ENCODE measurements around the gene NMRAL1.

The NMRAL1 gene
- total RNA-seq: 20.9 to 36.4 (median 27.1) reads per million in 3 donors

DNA sequence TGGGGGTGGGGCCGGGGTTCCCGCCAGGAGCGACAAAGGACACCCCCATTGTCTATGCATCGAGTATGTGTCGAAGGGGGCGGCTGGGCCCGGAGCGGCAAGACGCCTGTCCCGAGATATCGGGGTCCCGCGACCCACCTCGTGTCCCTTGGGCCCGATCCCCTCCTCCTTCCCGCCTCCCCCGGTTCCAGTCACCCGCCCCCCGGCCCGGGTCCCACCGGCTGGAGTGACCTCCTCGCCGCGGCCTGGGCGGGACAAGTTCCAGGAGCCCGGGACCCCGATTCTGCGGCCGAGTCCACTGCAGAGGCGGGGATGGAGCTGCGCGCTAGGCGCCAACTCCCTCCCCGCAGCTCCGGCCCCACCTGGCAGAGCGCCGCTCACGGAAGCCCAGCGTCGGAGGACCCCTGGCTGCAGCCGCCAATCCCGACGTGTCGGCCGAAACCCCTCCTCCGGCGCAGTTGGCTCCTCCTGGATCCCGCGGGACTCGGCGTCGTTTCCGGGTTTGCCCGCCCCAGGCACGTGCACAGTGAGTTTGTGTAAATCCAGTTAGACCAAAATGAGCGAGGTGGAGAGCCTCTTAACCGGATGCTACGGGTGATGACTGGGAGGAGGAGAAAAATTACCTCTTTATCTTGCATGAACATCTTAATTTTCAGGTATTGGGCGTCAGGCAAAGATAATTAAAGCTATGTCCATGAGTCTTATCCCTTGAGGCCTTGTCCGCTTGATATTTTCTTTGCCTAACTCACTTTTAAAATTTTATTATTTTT lies at the start of gene NMRAL1:
Gene NMRAL1, minus strand, starts transcription at position 434 of the 770 bp plus-strand sequence. CDS start 493 bp downstream, outside the sequence.
- Histone ChIP-seq H3K4me3 (ENCODE audit: insufficient read depth, low read depth, low read length, poor library complexity, severe bottlenecking) (peak within 1 kb of the TSS; percentile 72), H3K9me3 (ENCODE audit: control insufficient read depth, low read length) (no peaks in the 10 kb centered on the region), H3K27ac (ENCODE audit: insufficient read depth, low read length, poor library complexity, severe bottlenecking) (peak within 1 kb of the TSS; percentile 79), H3K27me3 (replicated peaks; ENCODE audit: control insufficient read depth, insufficient read depth, low read length, poor library complexity, severe bottlenecking) (no peaks in the 10 kb centered on the region), H3K4me1 (ENCODE audit: control insufficient read depth, insufficient read depth, low read length, poor library complexity, severe bottlenecking) (peaks cover 26% of the 10 kb centered on the region), H3K36me3 (ENCODE audit: control insufficient read depth, insufficient read depth, low read length) (peaks cover under 1% of the 10 kb centered on the region)
- DNase-seq: peak; percentile 79 to 90 (median 85)

GRCh38 chr16:4523686-4524085 lies 49.3 kb upstream of the NMRAL1 start:
- no peak for DNase-seq
- Histone ChIP-seq H3K36me3 (ENCODE audit: control insufficient read depth, insufficient read depth, low read length) (no peaks in the 10 kb centered on the region), H3K27ac (ENCODE audit: insufficient read depth, low read length, poor library complexity, severe bottlenecking) (no peak overlapping the region), H3K27me3 (replicated peaks; ENCODE audit: control insufficient read depth, insufficient read depth, low read length, poor library complexity, severe bottlenecking) (no peaks in the 10 kb centered on the region), H3K9me3 (ENCODE audit: control insufficient read depth, low read length) (no peaks in the 10 kb centered on the region), H3K4me1 (ENCODE audit: control insufficient read depth, insufficient read depth, low read length, poor library complexity, severe bottlenecking) (no peaks in the 10 kb centered on the region), H3K4me3 (ENCODE audit: insufficient read depth, low read depth, low read length, poor library complexity, severe bottlenecking) (no peak overlapping the region)

DNA sequence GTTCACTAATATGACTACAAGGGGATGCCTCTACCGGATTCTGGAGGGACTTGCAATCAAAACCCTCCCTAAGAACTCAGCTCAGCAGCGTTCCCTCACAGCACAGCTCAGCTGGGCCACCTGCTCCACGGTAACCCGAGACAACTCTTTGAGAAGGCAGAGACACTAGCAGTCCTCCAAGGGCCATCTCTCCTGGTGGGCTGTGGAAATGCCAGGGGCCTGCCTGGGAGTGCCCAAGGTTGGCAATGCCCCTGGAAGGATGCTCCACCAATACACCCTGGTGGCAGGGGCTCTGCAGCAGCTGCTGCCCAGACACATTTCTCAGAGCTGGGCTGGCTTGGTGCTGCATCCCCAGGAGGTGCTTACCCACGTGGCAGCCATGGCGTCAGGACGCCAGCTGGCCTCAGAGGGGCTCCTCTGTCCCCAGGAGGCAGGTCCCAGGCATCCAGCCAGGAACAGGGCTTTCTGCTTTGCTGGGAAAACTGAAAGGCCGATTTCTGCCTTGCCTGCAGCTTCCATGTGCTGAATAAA lies 47.7 kb upstream of the NMRAL1 start:
- Histone ChIP-seq H3K9me3 (ENCODE audit: control insufficient read depth, low read length) (no peaks in the 10 kb centered on the region), H3K4me3 (ENCODE audit: insufficient read depth, low read depth, low read length, poor library complexity, severe bottlenecking) (no peak overlapping the region), H3K4me1 (ENCODE audit: control insufficient read depth, insufficient read depth, low read length, poor library complexity, severe bottlenecking) (no peaks in the 10 kb centered on the region), H3K27me3 (replicated peaks; ENCODE audit: control insufficient read depth, insufficient read depth, low read length, poor library complexity, severe bottlenecking) (no peaks in the 10 kb centered on the region), H3K27ac (ENCODE audit: insufficient read depth, low read length, poor library complexity, severe bottlenecking) (no peak overlapping the region), H3K36me3 (ENCODE audit: control insufficient read depth, insufficient read depth, low read length) (no peaks in the 10 kb centered on the region)
- DNase-seq: no peak

- DNase-seq: no peak
- Histone ChIP-seq H3K4me3 (ENCODE audit: insufficient read depth, low read depth, low read length, poor library complexity, severe bottlenecking) (no peak overlapping the region), H3K4me1 (ENCODE audit: control insufficient read depth, insufficient read depth, low read length, poor library complexity, severe bottlenecking) (peaks cover 2% of the 10 kb centered on the region), H3K9me3 (ENCODE audit: control insufficient read depth, low read length) (no peaks in the 10 kb centered on the region), H3K27me3 (replicated peaks; ENCODE audit: control insufficient read depth, insufficient read depth, low read length, poor library complexity, severe bottlenecking) (no peaks in the 10 kb centered on the region), H3K27ac (ENCODE audit: insufficient read depth, low read length, poor library complexity, severe bottlenecking) (no peak overlapping the region), H3K36me3 (ENCODE audit: control insufficient read depth, insufficient read depth, low read length) (no peaks in the 10 kb centered on the region)
Observed at GRCh38 chr16:4520913-4521312, 46.5 kb upstream of the NMRAL1 start.

- Histone ChIP-seq H3K36me3 (ENCODE audit: control insufficient read depth, insufficient read depth, low read length) (no peaks in the 10 kb centered on the region), H3K4me1 (ENCODE audit: control insufficient read depth, insufficient read depth, low read length, poor library complexity, severe bottlenecking) (peaks cover 14% of the 10 kb centered on the region)
Observed at GRCh38 chr16:4519274-4520058, 45.0 kb upstream of the NMRAL1 start.

GRCh38 chr16:4517812-4518680 lies 43.6 kb upstream of the NMRAL1 start:
- Histone ChIP-seq H3K27me3 (replicated peaks; ENCODE audit: control insufficient read depth, insufficient read depth, low read length, poor library complexity, severe bottlenecking) (no peaks in the 10 kb centered on the region), H3K36me3 (ENCODE audit: control insufficient read depth, insufficient read depth, low read length) (peaks cover 3% of the 10 kb centered on the region), H3K27ac (ENCODE audit: insufficient read depth, low read length, poor library complexity, severe bottlenecking) (no peak overlapping the region), H3K4me3 (ENCODE audit: insufficient read depth, low read depth, low read length, poor library complexity, severe bottlenecking) (no peak overlapping the region), H3K4me1 (ENCODE audit: control insufficient read depth, insufficient read depth, low read length, poor library complexity, severe bottlenecking) (peaks cover 24% of the 10 kb centered on the region), H3K9me3 (ENCODE audit: control insufficient read depth, low read length) (no peaks in the 10 kb centered on the region)
- DNase-seq: no peak

More at GRCh38 chr16:4519274-4520058, 45.0 kb upstream of the NMRAL1 start:
- Histone ChIP-seq H3K4me3 (ENCODE audit: insufficient read depth, low read depth, low read length, poor library complexity, severe bottlenecking) (no peak overlapping the region), H3K9me3 (ENCODE audit: control insufficient read depth, low read length) (no peaks in the 10 kb centered on the region), H3K27me3 (replicated peaks; ENCODE audit: control insufficient read depth, insufficient read depth, low read length, poor library complexity, severe bottlenecking) (no peaks in the 10 kb centered on the region), H3K27ac (ENCODE audit: insufficient read depth, low read length, poor library complexity, severe bottlenecking) (no peak overlapping the region)
- DNase-seq: no peak

DNA sequence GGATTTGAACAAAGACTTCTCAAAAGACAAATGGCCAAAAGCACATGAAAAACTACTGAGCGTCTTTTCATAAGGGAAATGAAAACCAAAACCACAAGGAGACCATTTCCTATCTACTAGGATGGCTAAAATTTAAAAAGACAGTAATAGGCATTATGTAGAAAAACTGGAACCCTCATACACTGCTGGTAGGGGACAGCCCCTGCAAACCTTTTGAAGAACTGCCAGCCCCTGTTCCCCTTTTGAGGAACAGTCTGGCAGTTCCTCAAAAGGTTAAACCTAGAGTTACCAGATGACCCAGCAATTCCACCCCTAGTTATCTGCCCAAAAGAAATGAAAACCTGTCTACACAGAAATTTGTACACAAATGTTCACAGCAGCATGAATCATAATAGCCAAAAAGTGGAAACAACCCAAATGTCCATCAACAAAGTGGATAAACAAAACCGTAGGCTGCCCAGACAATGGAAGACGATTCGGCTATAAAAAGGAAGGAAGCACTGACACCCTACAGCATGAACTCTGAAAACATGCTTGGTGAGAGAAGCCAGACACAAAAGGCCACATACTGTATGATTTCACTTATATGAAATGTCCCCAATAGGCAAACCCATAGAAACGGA lies 41.3 kb upstream of the NMRAL1 start:
- peaks cover 24% of the 10 kb centered on the region for H3K4me1 ChIP-seq (ENCODE audit: control insufficient read depth, insufficient read depth, low read length, poor library complexity, severe bottlenecking)
- H3K36me3 ChIP-seq (ENCODE audit: control insufficient read depth, insufficient read depth, low read length): peaks cover 27% of the 10 kb centered on the region
- H3K27me3 ChIP-seq (replicated peaks; ENCODE audit: control insufficient read depth, insufficient read depth, low read length, poor library complexity, severe bottlenecking): no peaks in the 10 kb centered on the region
- peak overlapping the region; percentile 24 for H3K27ac ChIP-seq (ENCODE audit: insufficient read depth, low read length, poor library complexity, severe bottlenecking)
- no peak overlapping the region for H3K4me3 ChIP-seq (ENCODE audit: insufficient read depth, low read depth, low read length, poor library complexity, severe bottlenecking)
- no peak for DNase-seq
- H3K9me3 ChIP-seq (ENCODE audit: control insufficient read depth, low read length): no peaks in the 10 kb centered on the region

DNA sequence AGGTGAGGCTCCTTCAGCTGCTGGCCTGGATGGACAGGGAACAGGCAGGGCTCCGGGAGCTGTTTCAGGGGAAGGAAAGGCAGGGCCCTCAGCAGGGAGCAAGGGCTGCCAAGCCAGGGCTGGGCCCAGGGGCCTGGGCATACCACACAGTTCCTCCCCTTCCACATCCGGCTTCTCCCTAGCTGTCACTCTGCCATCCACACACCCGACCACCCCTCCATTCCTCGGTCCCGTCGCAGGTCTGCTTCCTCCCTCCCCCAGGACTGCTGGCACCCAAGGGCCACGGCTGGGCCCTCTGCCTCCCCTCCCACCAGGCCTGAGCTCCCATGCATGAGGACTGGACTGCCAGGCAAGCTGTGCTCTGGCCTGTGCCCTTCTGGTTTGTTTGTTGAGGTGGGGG lies 40.2 kb upstream of the NMRAL1 start:
- H3K4me1 ChIP-seq (ENCODE audit: control insufficient read depth, insufficient read depth, low read length, poor library complexity, severe bottlenecking): peaks cover 24% of the 10 kb centered on the region
- no peaks in the 10 kb centered on the region for H3K27me3 ChIP-seq (replicated peaks; ENCODE audit: control insufficient read depth, insufficient read depth, low read length, poor library complexity, severe bottlenecking)
- H3K4me3 ChIP-seq (ENCODE audit: insufficient read depth, low read depth, low read length, poor library complexity, severe bottlenecking): no peak overlapping the region
- no peaks in the 10 kb centered on the region for H3K9me3 ChIP-seq (ENCODE audit: control insufficient read depth, low read length)
- peak overlapping the region; percentile 47 for H3K27ac ChIP-seq (ENCODE audit: insufficient read depth, low read length, poor library complexity, severe bottlenecking)
- no peak for DNase-seq
- peaks cover 36% of the 10 kb centered on the region for H3K36me3 ChIP-seq (ENCODE audit: control insufficient read depth, insufficient read depth, low read length)

DNA sequence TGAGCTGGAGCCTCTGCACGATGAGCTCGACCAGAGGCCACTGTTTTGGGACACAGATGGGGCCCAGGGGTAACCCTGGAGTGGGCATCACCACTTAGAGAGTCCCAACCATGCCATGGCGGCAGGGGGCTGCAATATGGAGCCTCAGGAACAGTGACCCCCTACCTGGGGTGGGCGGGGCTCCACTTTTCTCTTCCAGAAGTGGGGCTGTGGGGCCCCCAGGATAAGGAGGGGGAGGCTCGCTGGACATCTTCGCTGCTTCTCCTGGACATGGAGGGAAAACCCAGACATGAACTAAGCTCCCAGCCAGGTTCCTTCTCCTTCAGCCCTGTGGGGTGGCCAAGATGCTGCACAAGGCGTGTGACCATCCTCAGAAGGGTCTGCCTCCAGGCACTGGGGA lies 39.5 kb upstream of the NMRAL1 start:
- DNase-seq: no peak
- no peak overlapping the region for H3K4me3 ChIP-seq (ENCODE audit: insufficient read depth, low read depth, low read length, poor library complexity, severe bottlenecking)
- H3K4me1 ChIP-seq (ENCODE audit: control insufficient read depth, insufficient read depth, low read length, poor library complexity, severe bottlenecking): peaks cover 24% of the 10 kb centered on the region
- peaks cover 43% of the 10 kb centered on the region for H3K36me3 ChIP-seq (ENCODE audit: control insufficient read depth, insufficient read depth, low read length)
- H3K27ac ChIP-seq (ENCODE audit: insufficient read depth, low read length, poor library complexity, severe bottlenecking): peak overlapping the region; percentile 47
- no peaks in the 10 kb centered on the region for H3K9me3 ChIP-seq (ENCODE audit: control insufficient read depth, low read length)
- H3K27me3 ChIP-seq (replicated peaks; ENCODE audit: control insufficient read depth, insufficient read depth, low read length, poor library complexity, severe bottlenecking): no peaks in the 10 kb centered on the region
